GM18520 (cell line): ENCODE results near the gene ZNRF3.
"Not testable (repeated sequence)": the region's sequence is repeated elsewhere in the genome, so short reads cannot be mapped to it uniquely, and the experiment has no call there.

Experiments used
- ATAC-seq: cut with Tn5 transposase; IDR thresholded peaks from one replicate; pipeline ENCODE4 v1.9.1; 2021; ENCODE audit not compliant: unreplicated experiment

Gene ZNRF3

GRCh38 chr22:28905256-28905832, 22.0 kb downstream of the ZNRF3 start:
- ATAC-seq = no peak

- ATAC-seq = no peak
These were observed 22.9 kb downstream of the ZNRF3 start for GRCh38 chr22:28906312-28906711.

GRCh38 chr22:28907311-28908008, 24.1 kb downstream of the ZNRF3 start:
- no peak for ATAC-seq

GRCh38 chr22:28908810-28909209, 25.4 kb downstream of the ZNRF3 start:
- not testable (repeated sequence) for ATAC-seq

- ATAC-seq = no peak
These were observed 26.0 kb downstream of the ZNRF3 start for GRCh38 chr22:28909375-28909774.

GRCh38 chr22:28910569-28911303, 27.4 kb downstream of the ZNRF3 start:
- ATAC-seq = no peak

GRCh38 chr22:28911304-28911690, 27.9 kb downstream of the ZNRF3 start:
- ATAC-seq = no peak

- no peak for ATAC-seq
These were observed 28.7 kb downstream of the ZNRF3 start for GRCh38 chr22:28911777-28912669.

- ATAC-seq = no peak
These were observed 30.8 kb downstream of the ZNRF3 start for GRCh38 chr22:28914201-28914600.

- no peak for ATAC-seq
These were observed 32.6 kb downstream of the ZNRF3 start for GRCh38 chr22:28915969-28916368.

- ATAC-seq = no peak
These were observed 34.6 kb downstream of the ZNRF3 start for GRCh38 chr22:28917747-28918549.

- no peak for ATAC-seq
These were observed 35.3 kb downstream of the ZNRF3 start for GRCh38 chr22:28918550-28919271.

- no peak for ATAC-seq
These were observed 37.6 kb downstream of the ZNRF3 start for GRCh38 chr22:28920757-28921584.

- ATAC-seq = no peak
These were observed 38.2 kb downstream of the ZNRF3 start for GRCh38 chr22:28921585-28921879.

GRCh38 chr22:28922540-28923244, 39.3 kb downstream of the ZNRF3 start:
- no peak for ATAC-seq

- ATAC-seq = no peak
These were observed 40.7 kb downstream of the ZNRF3 start for GRCh38 chr22:28923826-28924732.

GRCh38 chr22:28925916-28926315, 42.5 kb downstream of the ZNRF3 start:
- ATAC-seq = no peak
